ENCODE results near the gene PPFIBP1.
A peak's percentile ranks its signal among the peaks of the same experiment; 100 is the strongest.

PPFIBP1 gene

GRCh38 chr12:27665704-27666103 lies 141.7 kb downstream of the PPFIBP1 start:
- DNase-seq (ENCODE audit: low read depth in 2 of 2): no peak

GRCh38 chr12:27666510-27666909 lies 142.5 kb downstream of the PPFIBP1 start:
- DNase-seq (ENCODE audit: low read depth in 2 of 2): no peak

GRCh38 chr12:27667540-27667939 lies 143.5 kb downstream of the PPFIBP1 start:
- no peak for DNase-seq (ENCODE audit: low read depth in 2 of 2)

- no peak for DNase-seq (ENCODE audit: low read depth in 2 of 2)
These were observed 148.0 kb downstream of the PPFIBP1 start for GRCh38 chr12:27672051-27672450.

- DNase-seq (ENCODE audit: low read depth in 2 of 2): no peak
These were observed 148.6 kb downstream of the PPFIBP1 start for GRCh38 chr12:27672643-27673042.

- DNase-seq (ENCODE audit: low read depth in 2 of 2): no peak
These were observed 149.2 kb downstream of the PPFIBP1 start for GRCh38 chr12:27673101-27673718.

GRCh38 chr12:27674989-27675388 lies 151.0 kb downstream of the PPFIBP1 start:
- DNase-seq (ENCODE audit: low read depth in 2 of 2): no peak

- no peak for DNase-seq (ENCODE audit: low read depth in 2 of 2)
These were observed 156.6 kb downstream of the PPFIBP1 start for GRCh38 chr12:27680619-27681018.

- DNase-seq (ENCODE audit: low read depth in 2 of 2): no peak
These were observed 158.5 kb downstream of the PPFIBP1 start for GRCh38 chr12:27682534-27682933.

- no peak for DNase-seq (ENCODE audit: low read depth in 2 of 2)
These were observed 161.3 kb downstream of the PPFIBP1 start for GRCh38 chr12:27685274-27685673.

GRCh38 chr12:27686147-27686546 lies 162.1 kb downstream of the PPFIBP1 start:
- DNase-seq (ENCODE audit: low read depth in 2 of 2): no peak

GRCh38 chr12:27688671-27689070 lies 164.7 kb downstream of the PPFIBP1 start:
- no peak for DNase-seq (ENCODE audit: low read depth in 2 of 2)

GRCh38 chr12:27689558-27690180 lies 165.7 kb downstream of the PPFIBP1 start:
- DNase-seq (ENCODE audit: low read depth in 2 of 2): no peak

GRCh38 chr12:27693403-27693802 lies 169.4 kb downstream of the PPFIBP1 start:
- DNase-seq (ENCODE audit: low read depth in 2 of 2): no peak

GRCh38 chr12:27695556-27696292 lies 171.7 kb downstream of the PPFIBP1 start:
- DNase-seq (ENCODE audit: low read depth in 2 of 2): no peak

GRCh38 chr12:27696293-27696652 lies 172.3 kb downstream of the PPFIBP1 start, which contains the start of gene REP15:
Gene REP15 (plus strand): TSS chr12:27696447. CDS start chr12:27696563, 116 bp downstream.
- DNase-seq (ENCODE audit: low read depth in 2 of 2): no peak

GRCh38 chr12:27696864-27697564 lies 173.0 kb downstream of the PPFIBP1 start:
- DNase-seq (ENCODE audit: low read depth in 2 of 2): no peak

- DNase-seq (ENCODE audit: low read depth in 2 of 2): peak; percentile 27 to 42
These were observed 179.9 kb downstream of the PPFIBP1 start for GRCh38 chr12:27703720-27704452.

- DNase-seq (ENCODE audit: low read depth in 2 of 2): no peak
These were observed 181.3 kb downstream of the PPFIBP1 start for GRCh38 chr12:27705263-27705662.

GRCh38 chr12:27707216-27707615 lies 183.2 kb downstream of the PPFIBP1 start:
- no peak for DNase-seq (ENCODE audit: low read depth in 2 of 2)

GRCh38 chr12:27709212-27709931 lies 185.4 kb downstream of the PPFIBP1 start:
- DNase-seq (ENCODE audit: low read depth in 2 of 2): no peak

Data from stimulated activated CD8-positive, alpha-beta memory T cell treated with anti-CD3 and anti-CD28 coated beads, Interleukin-2, amount 100 ng/mL, for 48 hours (primary cell).